GM23338 (cell line): ENCODE results near the gene DENND2A. TPM values are rescaled to one million over a fixed set of nuclear protein-coding genes. Genes with fewer than 3 reads are reported as not detected.

ENCODE experiments used
- ATAC-seq: fragments of 200-7000 bp; cut with Tn5 transposase; 3 replicates; pipeline ENCODE4 v1.9.1; 2020
- DNase-seq: peaks from one replicate; pipeline ENCODE4 v3.0.0-alpha.2; 2015; ENCODE audit warnings: low spot score
- H2AFZ ChIP-seq: fragments of 200-600 bp; sonication (generic); 2 replicates; pipeline ENCODE4 v1.8.0; 2016; ENCODE audit warnings: antibody characterized with exemption, mild to moderate bottlenecking, moderate library complexity
- H3F3A ChIP-seq: fragments of 200-600 bp; sonication (generic); replicated peaks from 2 replicates; pipeline ENCODE4 v1.8.0; 2017; ENCODE audit warnings: antibody characterized with exemption, mixed run types, low read depth
- H3K27ac ChIP-seq: fragments of 200-600 bp; sonication (generic); 2 replicates; pipeline ENCODE4 v1.6.1; 2016; ENCODE audit warnings: low read depth
- H3K27me3 ChIP-seq: fragments of 200-600 bp; sonication (generic); 2 replicates; pipeline ENCODE4 v1.8.0; 2016; ENCODE audit warnings: mild to moderate bottlenecking, mixed run types, moderate library complexity; ENCODE audit not compliant: insufficient read depth
- H3K36me3 ChIP-seq: fragments of 200-600 bp; sonication (generic); 2 replicates; pipeline ENCODE4 v1.8.0; 2016; ENCODE audit warnings: mild to moderate bottlenecking; ENCODE audit not compliant: insufficient read depth
- H3K4me1 ChIP-seq: fragments of 200-600 bp; sonication (generic); 2 replicates; pipeline ENCODE4 v1.8.0; 2016; ENCODE audit warnings: mild to moderate bottlenecking, moderate library complexity; ENCODE audit not compliant: insufficient read depth
- H3K4me2 ChIP-seq: fragments of 200-600 bp; sonication (generic); 2 replicates; pipeline ENCODE4 v1.7.1; 2017; ENCODE audit warnings: mixed run types
- H3K4me3 ChIP-seq: fragments of 200-600 bp; sonication (generic); 2 replicates; pipeline ENCODE4 v1.6.1; 2016; ENCODE audit warnings: mixed run types
- H3K79me2 ChIP-seq: fragments of 200-600 bp; sonication (generic); replicated peaks from 2 replicates; pipeline ENCODE4 v1.8.0; 2017; ENCODE audit warnings: mild to moderate bottlenecking; ENCODE audit not compliant: insufficient read depth
- H3K9me2 ChIP-seq: fragments of 200-600 bp; sonication (generic); 2 replicates; pipeline ENCODE4 v1.8.0; 2017; ENCODE audit not compliant: insufficient read depth
- H4K20me1 ChIP-seq: fragments of 200-600 bp; sonication (generic); replicated peaks from 2 replicates; pipeline ENCODE4 v1.8.0; 2017; ENCODE audit warnings: mild to moderate bottlenecking; ENCODE audit not compliant: insufficient read depth
- H3K27ac Mint-ChIP-seq: 2 replicates; pipeline ENCODE4 v1.8.0; 2020; ENCODE audit warnings: inconsistent platforms, mild to moderate bottlenecking, moderate library complexity, mixed read lengths
- H3K27me3 Mint-ChIP-seq: 3 replicates; pipeline ENCODE4 v1.8.0; 2022; ENCODE audit warnings: low read depth, mild to moderate bottlenecking, moderate library complexity, mixed read lengths, inconsistent platforms; ENCODE audit not compliant: insufficient read depth, poor library complexity
- H3K36me3 Mint-ChIP-seq: 3 replicates; pipeline ENCODE4 v1.8.0; 2021; ENCODE audit warnings: low read depth, mild to moderate bottlenecking, inconsistent platforms, moderate library complexity, mixed read lengths
- H3K4me1 Mint-ChIP-seq: 3 replicates; pipeline ENCODE4 v1.8.0; 2020; ENCODE audit warnings: mild to moderate bottlenecking, inconsistent platforms, mixed read lengths
- H3K4me3 Mint-ChIP-seq: 3 replicates; pipeline ENCODE4 v1.8.0; 2021; ENCODE audit warnings: moderate library complexity, mild to moderate bottlenecking, inconsistent platforms, mixed read lengths
- H3K9me3 Mint-ChIP-seq: 3 replicates; pipeline ENCODE4 v1.8.0; 2020; ENCODE audit warnings: moderate library complexity, mild to moderate bottlenecking, inconsistent platforms, mixed read lengths
- CREB1 ChIP-seq: fragments of 250-450 bp; sonication (Bioruptor Pico); IDR thresholded peaks from 2 replicates; pipeline ENCODE4 v1.5.0; 2020; ENCODE audit warnings: low read depth, mild to moderate bottlenecking, moderate library complexity
- EZH2 ChIP-seq: fragments of 200-600 bp; sonication (generic); IDR thresholded peaks from one replicate; pipeline ENCODE4 v1.8.0; 2017; ENCODE audit warnings: antibody characterized with exemption, mild to moderate bottlenecking, low read depth; ENCODE audit not compliant: unreplicated experiment
- EZH2phosphoT487 ChIP-seq: fragments of 200-600 bp; sonication (generic); IDR thresholded peaks from one replicate; pipeline ENCODE4 v1.8.1; 2018; ENCODE audit warnings: antibody characterized with exemption; ENCODE audit not compliant: unreplicated experiment
- NANOG ChIP-seq: IDR thresholded peaks from 2 replicates; pipeline ENCODE4 v1.6.1; 2016; ENCODE audit warnings: antibody characterized with exemption, borderline replicate concordance
- REST ChIP-seq: IDR thresholded peaks from one replicate; pipeline ENCODE4 v1.6.1; 2018; ENCODE audit warnings: antibody characterized with exemption; ENCODE audit not compliant: unreplicated experiment
- ZNF331 ChIP-seq: fragments of 250-450 bp; sonication (Bioruptor Pico); IDR thresholded peaks from 2 replicates; pipeline ENCODE4 v1.5.0; 2020; ENCODE audit warnings: low read depth, mild to moderate bottlenecking, moderate library complexity
- polyA plus RNA-seq: library from polyadenylated mRNA; unstranded; fragments of >200 nt; fragmentation: Nextera tagmentation; extraction: Ambion mirVana; gene quantifications from 2 replicates; pipeline ENCODE4 v1.2.1, GENCODE V29; 2016
- total RNA-seq: library from RNA; depleted of rRNA; stranded (reverse); fragments of >200 nt; shearing (Covaris generic); gene quantifications from 2 replicates; pipeline ENCODE4 v1.2.3, GENCODE V29; 2014
- TF ChIP-seq, protein P1 (sequence below): IDR thresholded peaks from 2 replicates; pipeline ENCODE4 v1.6.1; 2016; ENCODE audit warnings: antibody characterized with exemption
- TF ChIP-seq, protein P2 (sequence below), 2 experiments: fragments of 200-600 bp in 1 of 2; sonication (generic) in 1 of 2; conservative IDR thresholded peaks; 2 replicates each; pipeline versions ENCODE4 v1.5.1 to v1.6.1; 2016 to 2017; ENCODE audit warnings: antibody characterized with exemption in 2 of 2, low read depth in 2 of 2, mild to moderate bottlenecking in 2 of 2, moderate library complexity in 1 of 2

The DENND2A gene
- total and polyA plus RNA-seq, 2 experiments from 2014 or later: 1.7 to 5.6 TPM

DNA sequence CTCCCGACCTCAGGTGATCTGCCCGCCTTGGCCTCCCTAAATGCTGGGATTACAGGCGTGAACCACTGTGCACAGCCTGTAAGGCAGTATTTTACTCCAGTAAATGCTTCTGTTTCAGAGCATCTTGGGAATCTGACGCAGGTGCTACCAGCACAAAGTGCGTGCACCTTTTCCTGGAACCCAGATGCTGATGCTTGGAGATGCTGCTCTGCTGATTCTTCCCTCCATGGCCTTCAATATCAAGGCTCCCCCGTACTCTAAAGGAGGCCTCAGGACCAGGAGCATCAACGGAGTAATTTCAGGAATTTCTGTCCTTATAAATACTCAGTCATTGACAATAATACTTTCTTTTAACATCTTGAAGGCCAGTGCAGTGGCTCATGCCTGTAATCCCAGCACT is 23.5 kb downstream of the DENND2A start:
- Mint-ChIP-seq H3K27me3 (peaks cover 6% of the 10 kb centered on the region), H3K36me3 (no peaks in the 10 kb centered on the region), H3K4me1 (peaks cover 3% of the 10 kb centered on the region; the same call in 1 of the 3 replicates), H3K9me3 (no peaks in the 10 kb centered on the region; the same call in 2 of the 3 replicates), H3K4me3 (no peak overlapping the region), H3K27ac (peak overlapping the region; percentile 18; the same call in 1 of the 2 replicates)
- ATAC-seq (no peak), DNase-seq (no peak)
- Histone ChIP-seq H3K36me3 (no peaks in the 10 kb centered on the region; the same call in 1 of the 2 replicates), H3K79me2 (peaks cover 4% of the 10 kb centered on the region; the same call in 1 of the 2 replicates), H3K4me1 (no peaks in the 10 kb centered on the region), H3F3A (no peaks in the 10 kb centered on the region), H3K27ac (no peak overlapping the region), H3K4me3 (no peak overlapping the region), H3K9me2 (no peaks in the 10 kb centered on the region), H2AFZ (no peak overlapping the region), H3K4me2 (no peak overlapping the region), H3K27me3 (no peaks in the 10 kb centered on the region), H4K20me1 (no peaks in the 10 kb centered on the region)
- TF ChIP-seq CREB1: no peak
- no peak for TF ChIP-seq REST
- TF ChIP-seq EZH2phosphoT487: no peak
- TF ChIP-seq, protein P1, sequence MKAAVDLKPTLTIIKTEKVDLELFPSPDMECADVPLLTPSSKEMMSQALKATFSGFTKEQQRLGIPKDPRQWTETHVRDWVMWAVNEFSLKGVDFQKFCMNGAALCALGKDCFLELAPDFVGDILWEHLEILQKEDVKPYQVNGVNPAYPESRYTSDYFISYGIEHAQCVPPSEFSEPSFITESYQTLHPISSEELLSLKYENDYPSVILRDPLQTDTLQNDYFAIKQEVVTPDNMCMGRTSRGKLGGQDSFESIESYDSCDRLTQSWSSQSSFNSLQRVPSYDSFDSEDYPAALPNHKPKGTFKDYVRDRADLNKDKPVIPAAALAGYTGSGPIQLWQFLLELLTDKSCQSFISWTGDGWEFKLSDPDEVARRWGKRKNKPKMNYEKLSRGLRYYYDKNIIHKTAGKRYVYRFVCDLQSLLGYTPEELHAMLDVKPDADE: no peak
- no peak for TF ChIP-seq NANOG
- TF ChIP-seq, protein P2, sequence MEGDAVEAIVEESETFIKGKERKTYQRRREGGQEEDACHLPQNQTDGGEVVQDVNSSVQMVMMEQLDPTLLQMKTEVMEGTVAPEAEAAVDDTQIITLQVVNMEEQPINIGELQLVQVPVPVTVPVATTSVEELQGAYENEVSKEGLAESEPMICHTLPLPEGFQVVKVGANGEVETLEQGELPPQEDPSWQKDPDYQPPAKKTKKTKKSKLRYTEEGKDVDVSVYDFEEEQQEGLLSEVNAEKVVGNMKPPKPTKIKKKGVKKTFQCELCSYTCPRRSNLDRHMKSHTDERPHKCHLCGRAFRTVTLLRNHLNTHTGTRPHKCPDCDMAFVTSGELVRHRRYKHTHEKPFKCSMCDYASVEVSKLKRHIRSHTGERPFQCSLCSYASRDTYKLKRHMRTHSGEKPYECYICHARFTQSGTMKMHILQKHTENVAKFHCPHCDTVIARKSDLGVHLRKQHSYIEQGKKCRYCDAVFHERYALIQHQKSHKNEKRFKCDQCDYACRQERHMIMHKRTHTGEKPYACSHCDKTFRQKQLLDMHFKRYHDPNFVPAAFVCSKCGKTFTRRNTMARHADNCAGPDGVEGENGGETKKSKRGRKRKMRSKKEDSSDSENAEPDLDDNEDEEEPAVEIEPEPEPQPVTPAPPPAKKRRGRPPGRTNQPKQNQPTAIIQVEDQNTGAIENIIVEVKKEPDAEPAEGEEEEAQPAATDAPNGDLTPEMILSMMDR (conservative IDR thresholded peaks at IDR 0.05; ENCODE audit: low read depth in 2 of 2): no peak
- TF ChIP-seq ZNF331 (CRISPR knock-in tag): no peak

DNA sequence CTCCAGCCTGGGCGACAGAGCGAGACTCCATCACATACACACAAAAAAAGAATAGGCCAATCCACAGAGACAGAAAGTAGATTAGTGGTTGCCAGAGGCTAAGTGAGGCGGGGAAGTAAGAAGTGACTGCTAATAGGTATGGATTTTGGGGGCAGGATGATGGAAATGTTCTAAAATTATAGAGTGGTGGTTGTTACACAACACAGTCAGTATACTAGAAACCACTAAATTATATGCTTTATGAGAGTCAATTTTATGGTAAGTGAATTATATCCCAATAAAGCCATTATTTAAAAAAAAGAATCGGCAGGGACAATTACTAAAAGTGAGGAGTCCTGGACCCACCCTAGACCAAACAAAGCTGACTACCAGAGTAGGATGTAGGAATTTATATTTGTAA is 24.3 kb downstream of the DENND2A start:
- H3K9me2 ChIP-seq: no peaks in the 10 kb centered on the region
- TF ChIP-seq EZH2: no peak
- TF ChIP-seq, protein P1: no peak
- TF ChIP-seq, protein P2 (conservative IDR thresholded peaks at IDR 0.05; ENCODE audit: low read depth in 2 of 2): no peak

More for the DNA sequence above, 24.3 kb downstream of the DENND2A start:
- Histone ChIP-seq H3K36me3 (no peaks in the 10 kb centered on the region; the same call in 1 of the 2 replicates), H4K20me1 (no peaks in the 10 kb centered on the region), H3F3A (no peaks in the 10 kb centered on the region), H3K79me2 (peaks cover 4% of the 10 kb centered on the region; the same call in 1 of the 2 replicates), H3K4me3 (no peak overlapping the region), H2AFZ (no peak overlapping the region), H3K4me2 (no peak overlapping the region), H3K27ac (no peak overlapping the region), H3K4me1 (no peaks in the 10 kb centered on the region), H3K27me3 (no peaks in the 10 kb centered on the region)
- Mint-ChIP-seq H3K27me3 (peaks cover 6% of the 10 kb centered on the region), H3K36me3 (no peaks in the 10 kb centered on the region), H3K9me3 (no peaks in the 10 kb centered on the region; the same call in 2 of the 3 replicates), H3K4me3 (no peak overlapping the region), H3K27ac (no peak overlapping the region), H3K4me1 (no peaks in the 10 kb centered on the region)
- ATAC-seq (no peak), DNase-seq (no peak)
